ENCODE results near the gene ENGASE.
"Not testable (repeated sequence)": the region's sequence is repeated elsewhere in the genome, so short reads cannot be mapped to it uniquely, and the experiment has no call there.

DNA sequence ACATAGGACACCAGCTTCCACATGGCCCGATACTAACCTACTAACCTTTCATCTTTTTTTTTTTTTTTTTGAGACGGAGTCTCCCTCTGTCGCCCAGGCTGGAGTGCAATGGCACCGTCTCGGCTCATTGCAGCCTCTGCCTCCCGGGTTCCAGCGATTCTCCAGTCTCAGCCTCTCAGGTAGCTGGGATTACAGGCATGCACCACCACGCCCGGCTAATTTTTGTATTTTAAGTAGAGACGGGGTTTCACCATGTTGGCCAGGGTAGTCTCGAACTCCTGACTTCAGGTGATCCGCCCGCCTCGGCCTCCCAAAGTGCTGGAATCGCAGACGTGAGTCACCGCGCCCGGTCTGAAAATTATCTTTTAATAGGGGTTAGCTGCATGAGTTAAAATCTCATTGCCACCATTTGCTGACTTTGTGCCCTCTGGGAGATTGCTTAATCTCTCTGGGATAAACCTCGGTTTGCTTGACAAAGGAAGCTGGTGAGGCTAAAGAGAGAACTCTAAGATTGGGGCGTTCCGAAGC is 439 bp upstream of the ENGASE start:
- TF ChIP-seq, protein P1, sequence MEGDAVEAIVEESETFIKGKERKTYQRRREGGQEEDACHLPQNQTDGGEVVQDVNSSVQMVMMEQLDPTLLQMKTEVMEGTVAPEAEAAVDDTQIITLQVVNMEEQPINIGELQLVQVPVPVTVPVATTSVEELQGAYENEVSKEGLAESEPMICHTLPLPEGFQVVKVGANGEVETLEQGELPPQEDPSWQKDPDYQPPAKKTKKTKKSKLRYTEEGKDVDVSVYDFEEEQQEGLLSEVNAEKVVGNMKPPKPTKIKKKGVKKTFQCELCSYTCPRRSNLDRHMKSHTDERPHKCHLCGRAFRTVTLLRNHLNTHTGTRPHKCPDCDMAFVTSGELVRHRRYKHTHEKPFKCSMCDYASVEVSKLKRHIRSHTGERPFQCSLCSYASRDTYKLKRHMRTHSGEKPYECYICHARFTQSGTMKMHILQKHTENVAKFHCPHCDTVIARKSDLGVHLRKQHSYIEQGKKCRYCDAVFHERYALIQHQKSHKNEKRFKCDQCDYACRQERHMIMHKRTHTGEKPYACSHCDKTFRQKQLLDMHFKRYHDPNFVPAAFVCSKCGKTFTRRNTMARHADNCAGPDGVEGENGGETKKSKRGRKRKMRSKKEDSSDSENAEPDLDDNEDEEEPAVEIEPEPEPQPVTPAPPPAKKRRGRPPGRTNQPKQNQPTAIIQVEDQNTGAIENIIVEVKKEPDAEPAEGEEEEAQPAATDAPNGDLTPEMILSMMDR (conservative IDR thresholded peaks at IDR 0.05 in 1 of 2, IDR thresholded peaks at IDR 0.05 in 1 of 2; ENCODE audit: extremely low read depth in 1 of 2, insufficient read depth in 1 of 2, low read depth in 1 of 2, low read length in 2 of 2), result not testable (repeated sequence)
- TF ChIP-seq EZH2 (IDR thresholded peaks at IDR 0.05; ENCODE audit: borderline replicate concordance, low read length), result not testable (repeated sequence)
